Spleen (tissue), 7 donors: Measurements from ENCODE around the gene LRMDA.

Experiments used
- POLR2AphosphoS5 ChIP-seq, 3 donors: sonication (generic); formaldehyde crosslinking; IDR thresholded peaks; one replicate each; pipeline ENCODE4 v1.5.1; 2017; ENCODE audit warnings: antibody characterized with exemption in 3 of 3
- TF ChIP-seq, protein P1 (sequence below), 11 experiments: fragments of 200-600 bp in 7 of 11; fragments of 450-650 bp in 4 of 11; sonication (generic) in 4 of 11; IDR thresholded peaks in 8 of 11; conservative IDR thresholded peaks in 3 of 11; 1 replicate in 7 of 11; 2 replicates in 4 of 11; pipeline versions ENCODE4 v1.4.0 to v1.8.0; 2016 to 2021; ENCODE audit warnings: antibody characterized with exemption in 11 of 11, inconsistent platforms in 4 of 11, mild to moderate bottlenecking in 1 of 11
- donor health status: DM: no; HTN: no; CAD: no; lungs with moderate emphysema.
- donor health status: DM: no; HTN: no; CAD: no.
- donor health status: DM: no; HTN: no; CAD: no.

DNA sequence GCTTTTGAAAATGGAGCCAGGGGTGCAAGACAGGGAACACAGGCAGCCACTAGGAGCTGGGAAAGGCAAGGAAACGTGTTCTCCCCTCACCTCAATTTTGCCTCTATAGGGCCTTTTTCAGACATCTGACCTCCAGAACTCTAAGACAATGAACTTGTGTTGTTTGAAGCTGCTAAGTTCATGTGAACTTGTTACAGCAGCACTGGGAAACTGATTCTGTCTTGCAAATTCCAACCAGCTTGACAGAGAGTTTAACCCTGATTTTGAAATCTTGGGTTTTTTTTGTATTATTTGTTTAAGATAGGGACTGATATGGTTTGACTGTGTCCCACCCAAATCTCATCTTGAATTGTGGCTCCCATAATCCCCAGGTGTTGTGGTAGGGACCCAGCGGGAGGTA is 852.9 kb downstream of the LRMDA start:
- TF ChIP-seq, protein P1, sequence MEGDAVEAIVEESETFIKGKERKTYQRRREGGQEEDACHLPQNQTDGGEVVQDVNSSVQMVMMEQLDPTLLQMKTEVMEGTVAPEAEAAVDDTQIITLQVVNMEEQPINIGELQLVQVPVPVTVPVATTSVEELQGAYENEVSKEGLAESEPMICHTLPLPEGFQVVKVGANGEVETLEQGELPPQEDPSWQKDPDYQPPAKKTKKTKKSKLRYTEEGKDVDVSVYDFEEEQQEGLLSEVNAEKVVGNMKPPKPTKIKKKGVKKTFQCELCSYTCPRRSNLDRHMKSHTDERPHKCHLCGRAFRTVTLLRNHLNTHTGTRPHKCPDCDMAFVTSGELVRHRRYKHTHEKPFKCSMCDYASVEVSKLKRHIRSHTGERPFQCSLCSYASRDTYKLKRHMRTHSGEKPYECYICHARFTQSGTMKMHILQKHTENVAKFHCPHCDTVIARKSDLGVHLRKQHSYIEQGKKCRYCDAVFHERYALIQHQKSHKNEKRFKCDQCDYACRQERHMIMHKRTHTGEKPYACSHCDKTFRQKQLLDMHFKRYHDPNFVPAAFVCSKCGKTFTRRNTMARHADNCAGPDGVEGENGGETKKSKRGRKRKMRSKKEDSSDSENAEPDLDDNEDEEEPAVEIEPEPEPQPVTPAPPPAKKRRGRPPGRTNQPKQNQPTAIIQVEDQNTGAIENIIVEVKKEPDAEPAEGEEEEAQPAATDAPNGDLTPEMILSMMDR (IDR thresholded peaks at IDR 0.05 in 8 of 11, conservative IDR thresholded peaks at IDR 0.05 in 3 of 11): no peak
- TF ChIP-seq POLR2AphosphoS5 (IDR thresholded peaks at IDR 0.05): no peak
